Measurements from ENCODE around the gene OR10H2.

The OR10H2 gene

GRCh38 chr19:15715642-15716041, 12.2 kb upstream of the OR10H2 start:
- H3K27ac ChIP-seq (ENCODE audit: insufficient read depth, low read length, poor library complexity, severe bottlenecking), result no peak overlapping the region
- DNase-seq, result no peak
- no peaks in the 10 kb centered on the region for H3K4me1 ChIP-seq (ENCODE audit: control insufficient read depth, insufficient read depth, low read length, poor library complexity, severe bottlenecking)

GRCh38 chr19:15717809-15718208, 10.0 kb upstream of the OR10H2 start:
- H3K4me1 ChIP-seq (ENCODE audit: control insufficient read depth, insufficient read depth, low read length, poor library complexity, severe bottlenecking), result no peaks in the 10 kb centered on the region
- peaks cover 12% of the 10 kb centered on the region for H3K27me3 ChIP-seq (replicated peaks; ENCODE audit: control insufficient read depth, insufficient read depth, low read length, poor library complexity, severe bottlenecking)
- DNase-seq, result no peak

More at GRCh38 chr19:15715642-15716041, 12.2 kb upstream of the OR10H2 start:
- Histone ChIP-seq H3K9me3 (ENCODE audit: control insufficient read depth, low read length) (no peaks in the 10 kb centered on the region), H3K27me3 (replicated peaks; ENCODE audit: control insufficient read depth, insufficient read depth, low read length, poor library complexity, severe bottlenecking) (peaks cover 12% of the 10 kb centered on the region), H3K4me3 (ENCODE audit: insufficient read depth, low read depth, low read length, poor library complexity, severe bottlenecking) (no peak overlapping the region), H3K36me3 (ENCODE audit: control insufficient read depth, insufficient read depth, low read length) (no peaks in the 10 kb centered on the region)

GRCh38 chr19:15721268-15721667, 6.6 kb upstream of the OR10H2 start:
- H3K9me3 ChIP-seq (ENCODE audit: control insufficient read depth, low read length), result no peaks in the 10 kb centered on the region
- no peaks in the 10 kb centered on the region for H3K4me1 ChIP-seq (ENCODE audit: control insufficient read depth, insufficient read depth, low read length, poor library complexity, severe bottlenecking)
- peaks cover 12% of the 10 kb centered on the region for H3K27me3 ChIP-seq (replicated peaks; ENCODE audit: control insufficient read depth, insufficient read depth, low read length, poor library complexity, severe bottlenecking)
- DNase-seq, result no peak
- no peak overlapping the region for H3K27ac ChIP-seq (ENCODE audit: insufficient read depth, low read length, poor library complexity, severe bottlenecking)
- no peak overlapping the region for H3K4me3 ChIP-seq (ENCODE audit: insufficient read depth, low read depth, low read length, poor library complexity, severe bottlenecking)
- no peaks in the 10 kb centered on the region for H3K36me3 ChIP-seq (ENCODE audit: control insufficient read depth, insufficient read depth, low read length)

More at GRCh38 chr19:15717809-15718208, 10.0 kb upstream of the OR10H2 start:
- H3K4me3 ChIP-seq (ENCODE audit: insufficient read depth, low read depth, low read length, poor library complexity, severe bottlenecking), result no peak overlapping the region
- no peaks in the 10 kb centered on the region for H3K9me3 ChIP-seq (ENCODE audit: control insufficient read depth, low read length)
- H3K27ac ChIP-seq (ENCODE audit: insufficient read depth, low read length, poor library complexity, severe bottlenecking), result no peak overlapping the region
- no peaks in the 10 kb centered on the region for H3K36me3 ChIP-seq (ENCODE audit: control insufficient read depth, insufficient read depth, low read length)

- Histone ChIP-seq H3K27me3 (replicated peaks; ENCODE audit: control insufficient read depth, insufficient read depth, low read length, poor library complexity, severe bottlenecking) (peaks cover 1% of the 10 kb centered on the region), H3K27ac (ENCODE audit: insufficient read depth, low read length, poor library complexity, severe bottlenecking) (no peak overlapping the region), H3K36me3 (ENCODE audit: control insufficient read depth, insufficient read depth, low read length) (no peaks in the 10 kb centered on the region), H3K4me3 (ENCODE audit: insufficient read depth, low read depth, low read length, poor library complexity, severe bottlenecking) (no peak overlapping the region), H3K4me1 (ENCODE audit: control insufficient read depth, insufficient read depth, low read length, poor library complexity, severe bottlenecking) (no peaks in the 10 kb centered on the region), H3K9me3 (ENCODE audit: control insufficient read depth, low read length) (no peaks in the 10 kb centered on the region)
- DNase-seq, result no peak
These were observed 4.9 kb upstream of the OR10H2 start for GRCh38 chr19:15722956-15723355.

- no peaks in the 10 kb centered on the region for H3K27me3 ChIP-seq (replicated peaks; ENCODE audit: control insufficient read depth, insufficient read depth, low read length, poor library complexity, severe bottlenecking)
- no peaks in the 10 kb centered on the region for H3K36me3 ChIP-seq (ENCODE audit: control insufficient read depth, insufficient read depth, low read length)
- no peak for DNase-seq
- H3K4me3 ChIP-seq (ENCODE audit: insufficient read depth, low read depth, low read length, poor library complexity, severe bottlenecking), result no peak overlapping the region
- no peak overlapping the region for H3K27ac ChIP-seq (ENCODE audit: insufficient read depth, low read length, poor library complexity, severe bottlenecking)
- H3K9me3 ChIP-seq (ENCODE audit: control insufficient read depth, low read length), result no peaks in the 10 kb centered on the region
- no peaks in the 10 kb centered on the region for H3K4me1 ChIP-seq (ENCODE audit: control insufficient read depth, insufficient read depth, low read length, poor library complexity, severe bottlenecking)
These were observed 2.7 kb downstream of the OR10H2 start for GRCh38 chr19:15730538-15730937.

- DNase-seq, result no peak
- H3K27me3 ChIP-seq (replicated peaks; ENCODE audit: control insufficient read depth, insufficient read depth, low read length, poor library complexity, severe bottlenecking), result no peaks in the 10 kb centered on the region
- H3K27ac ChIP-seq (ENCODE audit: insufficient read depth, low read length, poor library complexity, severe bottlenecking), result no peak overlapping the region
- H3K9me3 ChIP-seq (ENCODE audit: control insufficient read depth, low read length), result no peaks in the 10 kb centered on the region
- no peak overlapping the region for H3K4me3 ChIP-seq (ENCODE audit: insufficient read depth, low read depth, low read length, poor library complexity, severe bottlenecking)
- H3K36me3 ChIP-seq (ENCODE audit: control insufficient read depth, insufficient read depth, low read length), result no peaks in the 10 kb centered on the region
- H3K4me1 ChIP-seq (ENCODE audit: control insufficient read depth, insufficient read depth, low read length, poor library complexity, severe bottlenecking), result no peaks in the 10 kb centered on the region
These were observed 4.6 kb downstream of the OR10H2 start for GRCh38 chr19:15732388-15732787.

GRCh38 chr19:15733895-15734294, 6.1 kb downstream of the OR10H2 start:
- Histone ChIP-seq H3K27ac (ENCODE audit: insufficient read depth, low read length, poor library complexity, severe bottlenecking) (no peak overlapping the region), H3K36me3 (ENCODE audit: control insufficient read depth, insufficient read depth, low read length) (no peaks in the 10 kb centered on the region), H3K9me3 (ENCODE audit: control insufficient read depth, low read length) (no peaks in the 10 kb centered on the region), H3K4me1 (ENCODE audit: control insufficient read depth, insufficient read depth, low read length, poor library complexity, severe bottlenecking) (no peaks in the 10 kb centered on the region), H3K27me3 (replicated peaks; ENCODE audit: control insufficient read depth, insufficient read depth, low read length, poor library complexity, severe bottlenecking) (no peaks in the 10 kb centered on the region), H3K4me3 (ENCODE audit: insufficient read depth, low read depth, low read length, poor library complexity, severe bottlenecking) (no peak overlapping the region)
- no peak for DNase-seq

- no peaks in the 10 kb centered on the region for H3K27me3 ChIP-seq (replicated peaks; ENCODE audit: control insufficient read depth, insufficient read depth, low read length, poor library complexity, severe bottlenecking)
These were observed 9.9 kb downstream of the OR10H2 start, which contains the start of gene OR10H3 for GRCh38 chr19:15737722-15738121. Gene OR10H3, plus strand, starts transcription at chr19:15737985. Its CDS starts 3,408 bp downstream, at chr19:15741393.

GRCh38 chr19:15740785-15741184, 13.0 kb downstream of the OR10H2 start:
- no peaks in the 10 kb centered on the region for H3K9me3 ChIP-seq (ENCODE audit: control insufficient read depth, low read length)
- H3K27ac ChIP-seq (ENCODE audit: insufficient read depth, low read length, poor library complexity, severe bottlenecking), result no peak overlapping the region
- no peak overlapping the region for H3K4me3 ChIP-seq (ENCODE audit: insufficient read depth, low read depth, low read length, poor library complexity, severe bottlenecking)
- DNase-seq, result no peak
- no peaks in the 10 kb centered on the region for H3K36me3 ChIP-seq (ENCODE audit: control insufficient read depth, insufficient read depth, low read length)
- H3K4me1 ChIP-seq (ENCODE audit: control insufficient read depth, insufficient read depth, low read length, poor library complexity, severe bottlenecking), result no peaks in the 10 kb centered on the region
- peaks cover 2% of the 10 kb centered on the region for H3K27me3 ChIP-seq (replicated peaks; ENCODE audit: control insufficient read depth, insufficient read depth, low read length, poor library complexity, severe bottlenecking)

More at GRCh38 chr19:15737722-15738121, 9.9 kb downstream of the OR10H2 start, which contains the start of gene OR10H3:
- H3K4me1 ChIP-seq (ENCODE audit: control insufficient read depth, insufficient read depth, low read length, poor library complexity, severe bottlenecking), result no peaks in the 10 kb centered on the region
- no peak within 1 kb of the TSS for H3K4me3 ChIP-seq (ENCODE audit: insufficient read depth, low read depth, low read length, poor library complexity, severe bottlenecking)
- no peaks in the 10 kb centered on the region for H3K9me3 ChIP-seq (ENCODE audit: control insufficient read depth, low read length)
- H3K27ac ChIP-seq (ENCODE audit: insufficient read depth, low read length, poor library complexity, severe bottlenecking), result no peak within 1 kb of the TSS
- DNase-seq, result no peak
- no peaks in the 10 kb centered on the region for H3K36me3 ChIP-seq (ENCODE audit: control insufficient read depth, insufficient read depth, low read length)

- H3K36me3 ChIP-seq (ENCODE audit: control insufficient read depth, insufficient read depth, low read length), result no peaks in the 10 kb centered on the region
- H3K27me3 ChIP-seq (replicated peaks; ENCODE audit: control insufficient read depth, insufficient read depth, low read length, poor library complexity, severe bottlenecking), result peaks cover 5% of the 10 kb centered on the region
- no peak overlapping the region for H3K27ac ChIP-seq (ENCODE audit: insufficient read depth, low read length, poor library complexity, severe bottlenecking)
- H3K4me3 ChIP-seq (ENCODE audit: insufficient read depth, low read depth, low read length, poor library complexity, severe bottlenecking), result no peak overlapping the region
- no peaks in the 10 kb centered on the region for H3K9me3 ChIP-seq (ENCODE audit: control insufficient read depth, low read length)
- H3K4me1 ChIP-seq (ENCODE audit: control insufficient read depth, insufficient read depth, low read length, poor library complexity, severe bottlenecking), result no peaks in the 10 kb centered on the region
- DNase-seq, result no peak
These were observed 20.4 kb downstream of the OR10H2 start for GRCh38 chr19:15748239-15748638.

Data from effector memory CD4-positive, alpha-beta T cell (primary cell).